Muscle of back (tissue), 11 donors: ENCODE data around the gene TRAPPC11. TPM values are rescaled to one million over a fixed set of nuclear protein-coding genes. Genes with fewer than 3 reads are reported as not detected.

ENCODE experiments used
- DNase-seq, 3 donors: peaks; one replicate each; pipeline versions ENCODE4 v3.0.0 to v3.0.0-alpha.2; 2013
- polyA plus RNA-seq, 10 donors: library from polyadenylated mRNA; unstranded; fragments of 120-200 nt; gene quantifications; one replicate each; pipeline ENCODE4 v1.2.1, GENCODE V29; 2013; ENCODE audit not compliant: insufficient read length in 10 of 10

Gene TRAPPC11
- polyA plus RNA-seq, 10 donors, result 18.3 to 36.8 (median 26.2) TPM

GRCh38 chr4:183757060-183757459 is 98.0 kb downstream of the TRAPPC11 start:
- no peak for DNase-seq

- DNase-seq, result peak in 1 of 3 donors; percentile 72
Measured at GRCh38 chr4:183758061-183758757, 99.1 kb downstream of the TRAPPC11 start.

- DNase-seq, result peak in 1 of 3 donors; percentile 59
Measured at GRCh38 chr4:183758758-183759447, 99.8 kb downstream of the TRAPPC11 start.

GRCh38 chr4:183760326-183760725 is 101.2 kb downstream of the TRAPPC11 start:
- no peak for DNase-seq

Other genes starting within 250 kb of the TRAPPC11 start
- 10 to 100 TPM; 14.0 to 25.0 (median 16.8) TPM for gene CDKN2AIP, start 214.7 kb upstream of the TRAPPC11 start, polyA plus RNA-seq
- 10 to 100 TPM; 13.8 to 21.9 (median 14.7) TPM for gene ING2, start 154.2 kb upstream of the TRAPPC11 start, polyA plus RNA-seq
- 10 to 100 TPM; 29.8 to 39.6 (median 32.3) TPM for gene RWDD4, start 108 bp upstream of the TRAPPC11 start, polyA plus RNA-seq
- gene STOX2, start 246.0 kb downstream of the TRAPPC11 start, polyA plus RNA-seq, result 1 to 10 TPM; 5.3 to 8.8 (median 6.3) TPM